ENCODE data around the gene THBS2. TPM values are rescaled to one million over a fixed set of nuclear protein-coding genes. Genes with fewer than 3 reads are reported as not detected.
"Not testable (repeated sequence)": the region's sequence is repeated elsewhere in the genome, so short reads cannot be mapped to it uniquely, and the experiment has no call there.

Gene THBS2
- polyA plus RNA-seq, 6 donors from 2014 or later, result 0.05 to 0.13 (median 0.07) TPM; not detected in 2

GRCh38 chr6:169205176-169206160 is 48.2 kb downstream of the THBS2 start:
- H3K4me3 Mint-ChIP-seq, result no peak overlapping the region

DNA sequence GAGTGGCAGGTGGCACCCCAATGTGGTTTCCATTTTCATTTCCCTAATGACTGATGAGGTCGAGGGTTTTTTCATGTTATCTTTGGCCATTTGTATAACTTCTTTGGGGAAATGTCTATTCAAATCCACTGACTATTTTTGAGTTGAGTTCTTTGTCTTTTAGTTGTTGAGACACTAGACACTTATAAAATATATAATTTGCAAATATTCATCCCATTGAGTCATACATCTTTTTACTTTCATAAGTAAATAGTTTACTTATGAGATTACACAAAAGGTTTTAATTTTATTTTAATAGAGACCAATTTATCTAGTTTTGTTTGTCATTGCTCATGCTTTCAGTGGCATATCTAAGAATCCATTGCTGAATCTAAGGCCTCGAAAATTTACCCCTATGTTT is 49.5 kb downstream of the THBS2 start:
- peaks cover 23 to 25% of the 10 kb centered on the region in 2 donors for H3K36me3 Mint-ChIP-seq
- H3K27me3 Mint-ChIP-seq, result peaks cover 0 to 7% (median 0%) of the 10 kb centered on the region in 3 donors
- no peak for DNase-seq
- no peak overlapping the region for H3K27ac Mint-ChIP-seq
- no peak overlapping the region for H3K4me3 Mint-ChIP-seq
- no peak for ATAC-seq (ENCODE audit: low read depth in 2 of 2)
- peaks cover 0 to 6% (median 0%) of the 10 kb centered on the region in 3 donors for H3K4me1 Mint-ChIP-seq
- H3K9me3 Mint-ChIP-seq, result peaks cover 5 to 36% (median 15%) of the 10 kb centered on the region in 7 donors

More at GRCh38 chr6:169205176-169206160, 48.2 kb downstream of the THBS2 start:
- Mint-ChIP-seq H3K27ac (no peak overlapping the region), H3K9me3 (peaks cover 5 to 49% (median 15%) of the 10 kb centered on the region in 7 donors), H3K36me3 (peaks cover 26 to 37% of the 10 kb centered on the region in 2 donors), H3K27me3 (no peaks in the 10 kb centered on the region), H3K4me1 (peaks cover 0 to 6% (median 0%) of the 10 kb centered on the region in 3 donors)
- ATAC-seq (ENCODE audit: low read depth in 2 of 2) (no peak), DNase-seq (no peak)

GRCh38 chr6:169201985-169202384 is 51.7 kb downstream of the THBS2 start:
- Mint-ChIP-seq H3K27ac (no peak overlapping the region), H3K4me3 (no peak overlapping the region), H3K36me3 (peaks cover 7 to 8% of the 10 kb centered on the region in 2 donors), H3K4me1 (no peaks in the 10 kb centered on the region), H3K27me3 (peaks cover 0 to 7% (median 4%) of the 10 kb centered on the region in 3 donors), H3K9me3 (peaks cover 5 to 14% (median 8%) of the 10 kb centered on the region in 7 donors)
- DNase-seq, result no peak
- no peak for ATAC-seq (ENCODE audit: low read depth in 2 of 2)

DNA sequence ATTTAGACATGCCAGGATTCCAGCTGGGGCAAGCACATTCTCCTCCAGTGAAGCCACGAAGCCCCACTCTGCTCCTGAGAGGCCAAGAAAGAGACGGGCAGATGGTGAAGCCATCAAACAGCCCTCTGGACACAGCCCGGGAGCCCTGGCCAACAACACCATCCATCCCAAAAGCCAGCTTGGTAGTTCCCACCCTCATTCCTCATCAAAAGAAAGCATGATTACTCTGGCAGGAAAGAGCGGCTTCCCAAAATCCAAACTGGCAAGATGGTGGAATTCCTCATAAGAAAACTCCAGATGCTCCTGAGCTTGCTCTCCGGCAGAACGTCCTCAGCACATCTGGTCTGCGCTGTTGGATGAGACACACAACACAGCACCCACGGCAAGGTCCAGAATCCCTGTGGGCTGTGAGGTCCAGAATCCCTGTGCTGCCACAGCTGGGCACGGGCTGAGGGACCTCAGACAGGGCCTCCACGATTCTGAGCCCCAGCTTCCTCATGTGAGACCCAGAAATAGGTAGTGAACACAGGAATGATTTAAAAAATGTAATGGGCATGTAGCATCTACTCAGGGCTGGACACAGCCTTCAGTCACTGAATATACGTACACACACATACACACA is 52.6 kb downstream of the THBS2 start:
- Mint-ChIP-seq H3K36me3 (no peaks in the 10 kb centered on the region), H3K4me1 (no peaks in the 10 kb centered on the region), H3K4me3 (no peak overlapping the region), H3K27me3 (peaks cover 0 to 7% (median 4%) of the 10 kb centered on the region in 3 donors), H3K9me3 (peaks cover 0 to 6% (median 2%) of the 10 kb centered on the region in 7 donors), H3K27ac (no peak overlapping the region)
- DNase-seq (no peak), ATAC-seq (ENCODE audit: low read depth in 2 of 2) (no peak)

DNA sequence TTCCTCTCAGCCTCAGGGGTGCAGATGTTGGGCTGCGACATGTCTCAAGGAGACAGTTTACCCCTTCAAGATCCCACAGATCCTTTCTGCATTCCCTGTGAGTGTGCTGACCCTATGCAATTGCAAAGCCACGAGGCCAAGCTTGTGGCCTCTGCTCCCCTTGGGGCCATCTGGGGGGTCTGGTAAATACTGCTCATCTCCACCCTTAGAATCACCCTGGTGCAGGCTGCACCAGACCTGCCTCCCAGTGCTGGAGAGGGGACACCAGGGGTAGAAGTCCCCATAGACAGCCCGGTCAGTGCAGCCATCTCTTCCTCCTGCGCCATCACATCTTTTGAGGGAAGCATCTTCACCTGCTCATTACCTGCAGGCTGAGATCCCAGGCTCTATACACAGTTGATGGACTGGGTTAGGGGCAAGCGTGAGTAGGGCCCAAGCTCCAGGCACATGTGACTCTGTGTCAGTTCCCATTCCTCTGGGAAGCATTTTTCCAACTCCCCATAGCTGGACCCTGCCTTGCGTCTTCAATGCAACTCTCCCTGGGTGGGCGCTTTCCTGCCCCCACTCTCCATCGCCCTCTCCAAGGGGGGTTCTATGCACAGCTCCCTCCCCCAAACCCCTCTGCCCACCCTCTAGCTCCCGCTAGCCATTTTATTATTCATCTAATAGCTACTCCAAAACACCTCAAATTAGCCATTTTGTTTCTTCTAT is 53.9 kb downstream of the THBS2 start:
- no peak overlapping the region for H3K4me3 Mint-ChIP-seq
- no peak for ATAC-seq (ENCODE audit: low read depth in 2 of 2)

GRCh38 chr6:169198885-169199284 is 54.8 kb downstream of the THBS2 start:
- Mint-ChIP-seq H3K36me3 (no peaks in the 10 kb centered on the region), H3K9me3 (peaks cover 0 to 7% (median 5%) of the 10 kb centered on the region in 7 donors), H3K4me1 (no peaks in the 10 kb centered on the region), H3K27me3 (peaks cover 2 to 11% (median 7%) of the 10 kb centered on the region in 3 donors), H3K27ac (no peak overlapping the region), H3K4me3 (no peak overlapping the region)
- DNase-seq, result no peak
- ATAC-seq (ENCODE audit: low read depth in 2 of 2), result no peak

More for the DNA sequence above, 53.9 kb downstream of the THBS2 start:
- H3K4me1 Mint-ChIP-seq, result no peaks in the 10 kb centered on the region
- peaks cover 0 to 7% (median 6%) of the 10 kb centered on the region in 3 donors for H3K27me3 Mint-ChIP-seq
- H3K9me3 Mint-ChIP-seq, result peaks cover 0 to 6% (median 4%) of the 10 kb centered on the region in 7 donors
- DNase-seq, result no peak
- H3K36me3 Mint-ChIP-seq, result no peaks in the 10 kb centered on the region
- H3K27ac Mint-ChIP-seq, result peak overlapping the region in 1 of 6 donors; percentile 6

- ATAC-seq (ENCODE audit: low read depth in 2 of 2); H3K27ac Mint-ChIP-seq: not testable (repeated sequence)
Measured at GRCh38 chr6:169197929-169198328, 55.7 kb downstream of the THBS2 start.

DNA sequence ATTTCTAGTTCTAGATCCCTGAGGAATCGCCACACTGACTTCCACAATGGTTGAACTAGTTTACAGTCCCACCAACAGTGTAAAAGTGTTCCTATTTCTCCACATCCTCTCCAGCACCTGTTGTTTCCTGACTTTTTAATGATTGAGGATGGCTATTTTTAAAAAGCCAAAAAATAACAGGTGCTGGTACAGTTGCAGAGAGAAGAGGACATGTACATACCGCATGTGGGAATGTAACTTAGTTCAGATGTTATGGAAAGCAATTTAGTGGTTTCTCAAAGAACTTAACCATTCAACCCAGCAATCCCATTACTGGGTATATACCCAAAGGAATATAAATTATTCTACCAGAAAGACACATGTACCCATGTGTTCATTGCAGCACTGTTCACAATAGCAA is 57.4 kb downstream of the THBS2 start:
- not testable (repeated sequence) for ATAC-seq (ENCODE audit: low read depth in 2 of 2); H3K27ac Mint-ChIP-seq; H3K4me3 Mint-ChIP-seq; H3K4me1 Mint-ChIP-seq; H3K36me3 Mint-ChIP-seq; DNase-seq
- Mint-ChIP-seq H3K9me3 (peaks cover 0 to 10% (median 4%) of the 10 kb centered on the region in 7 donors), H3K27me3 (peaks cover 16 to 23% (median 17%) of the 10 kb centered on the region in 3 donors)

More at GRCh38 chr6:169197929-169198328, 55.7 kb downstream of the THBS2 start:
- H3K36me3 Mint-ChIP-seq, DNase-seq, H3K4me1 Mint-ChIP-seq, H3K4me3 Mint-ChIP-seq: not testable (repeated sequence)
- Mint-ChIP-seq H3K9me3 (peaks cover 0 to 10% (median 5%) of the 10 kb centered on the region in 7 donors), H3K27me3 (peaks cover 11 to 21% (median 13%) of the 10 kb centered on the region in 3 donors)

DNA sequence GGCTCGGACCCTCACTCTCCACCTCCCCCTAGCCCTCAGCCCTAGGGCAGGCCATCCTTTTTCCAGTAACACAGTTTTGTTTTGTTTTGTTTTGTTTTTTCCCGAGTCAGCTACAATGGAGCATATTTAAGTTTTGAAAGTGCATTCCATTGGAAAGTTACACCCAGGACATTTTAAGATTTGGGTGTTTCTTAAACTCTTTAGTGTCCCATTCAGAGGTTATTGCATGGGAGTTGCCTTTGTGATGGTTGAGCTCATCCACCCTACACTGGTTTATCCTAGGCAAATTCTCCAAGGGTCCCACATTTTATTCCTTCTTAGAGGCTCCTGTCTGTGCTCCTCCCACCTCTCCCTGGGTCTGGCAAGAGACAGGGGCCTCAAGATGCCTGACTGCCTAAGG is 58.9 kb downstream of the THBS2 start:
- Mint-ChIP-seq H3K9me3 (peaks cover 0 to 10% (median 4%) of the 10 kb centered on the region in 7 donors), H3K4me1 (no peaks in the 10 kb centered on the region), H3K27ac (no peak overlapping the region), H3K36me3 (peaks cover 6 to 10% of the 10 kb centered on the region in 2 donors), H3K4me3 (no peak overlapping the region), H3K27me3 (peaks cover 14 to 23% (median 16%) of the 10 kb centered on the region in 3 donors)
- ATAC-seq (ENCODE audit: low read depth in 2 of 2) (no peak), DNase-seq (no peak)

DNA sequence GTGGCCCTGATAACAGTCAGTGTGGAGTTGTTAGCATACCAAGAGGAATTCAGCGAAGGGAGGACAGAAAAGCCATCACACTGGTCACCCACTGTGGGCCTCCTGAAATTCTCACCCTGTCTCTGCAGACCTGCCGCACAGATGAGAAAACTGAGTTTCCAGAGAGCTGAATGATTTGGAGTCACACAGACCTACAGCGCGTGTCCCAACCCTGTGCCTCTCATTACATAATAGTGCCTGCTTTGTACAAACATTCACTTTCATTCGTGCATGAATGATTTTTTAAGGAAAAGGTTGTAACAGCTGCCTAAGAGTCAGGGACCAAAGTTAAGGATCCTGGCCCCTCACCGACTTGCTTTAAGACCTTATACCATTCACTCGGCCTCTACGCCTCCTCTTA is 62.7 kb downstream of the THBS2 start:
- Mint-ChIP-seq H3K36me3 (peaks cover 6 to 10% of the 10 kb centered on the region in 2 donors), H3K9me3 (peaks cover 0 to 10% (median 2%) of the 10 kb centered on the region in 7 donors), H3K4me3 (no peak overlapping the region), H3K27ac (no peak overlapping the region), H3K4me1 (no peaks in the 10 kb centered on the region), H3K27me3 (peaks cover 10 to 19% (median 16%) of the 10 kb centered on the region in 3 donors)
- no peak for ATAC-seq (ENCODE audit: low read depth in 2 of 2)
- DNase-seq, result no peak

DNA sequence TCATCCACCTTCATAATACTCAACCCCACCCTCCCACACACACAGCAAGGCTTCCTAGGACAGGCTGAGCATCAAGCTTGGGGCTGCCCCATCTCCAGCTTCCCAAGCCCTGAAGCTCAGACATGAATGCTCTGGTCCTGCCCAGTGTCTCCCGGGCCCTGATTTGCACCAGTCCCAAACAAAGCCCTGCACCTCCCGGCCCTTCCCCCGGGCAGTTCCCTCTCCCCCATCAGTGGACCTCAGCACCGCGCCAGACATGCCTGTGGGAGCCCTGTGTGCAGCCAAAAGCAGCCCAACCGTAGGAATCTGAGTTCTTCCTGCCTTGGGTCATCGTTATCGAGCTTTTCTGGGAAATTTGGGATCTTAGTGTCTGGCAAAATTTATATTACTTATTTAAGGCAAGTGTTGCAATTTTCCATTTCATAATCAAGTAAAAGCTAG is 63.5 kb downstream of the THBS2 start:
- no peak for DNase-seq
- Mint-ChIP-seq H3K27me3 (peaks cover 10 to 19% (median 16%) of the 10 kb centered on the region in 3 donors), H3K4me3 (no peak overlapping the region), H3K36me3 (peaks cover 6 to 10% of the 10 kb centered on the region in 2 donors), H3K9me3 (peaks cover 0 to 10% (median 2%) of the 10 kb centered on the region in 7 donors), H3K27ac (no peak overlapping the region), H3K4me1 (no peaks in the 10 kb centered on the region)
- no peak for ATAC-seq (ENCODE audit: low read depth in 2 of 2)

DNA sequence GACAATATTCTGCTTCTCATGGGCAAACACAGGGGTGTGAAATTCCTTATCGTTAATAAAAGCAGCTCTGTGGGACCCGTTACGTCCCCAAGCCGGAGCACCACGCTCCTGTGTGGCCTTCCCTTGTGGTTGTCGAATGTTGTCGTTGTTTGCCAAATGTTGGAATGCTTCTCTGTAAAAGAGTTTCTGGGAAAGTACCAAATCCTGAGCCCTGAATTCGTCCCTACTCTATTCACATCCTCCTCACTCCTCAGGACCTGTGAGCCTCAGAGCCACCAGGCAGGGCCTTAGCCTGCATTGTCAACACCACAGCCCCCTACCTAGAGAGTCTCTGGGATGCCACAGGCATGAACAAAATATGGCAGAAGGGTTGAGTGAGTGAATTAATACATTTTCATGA is 64.0 kb downstream of the THBS2 start:
- Mint-ChIP-seq H3K4me1 (no peaks in the 10 kb centered on the region), H3K36me3 (peaks cover 6 to 10% of the 10 kb centered on the region in 2 donors), H3K9me3 (peaks cover 0 to 6% (median 2%) of the 10 kb centered on the region in 7 donors), H3K4me3 (no peak overlapping the region), H3K27me3 (peaks cover 10 to 17% (median 16%) of the 10 kb centered on the region in 3 donors), H3K27ac (no peak overlapping the region)
- no peak for DNase-seq
- ATAC-seq (ENCODE audit: low read depth in 2 of 2), result no peak

GRCh38 chr6:169189182-169189581 is 64.5 kb downstream of the THBS2 start:
- no peak overlapping the region for H3K4me3 Mint-ChIP-seq
- no peaks in the 10 kb centered on the region for H3K4me1 Mint-ChIP-seq
- peaks cover 6 to 10% of the 10 kb centered on the region in 2 donors for H3K36me3 Mint-ChIP-seq
- no peak for DNase-seq
- no peak overlapping the region for H3K27ac Mint-ChIP-seq
- no peak for ATAC-seq (ENCODE audit: low read depth in 2 of 2)
- H3K9me3 Mint-ChIP-seq, result peaks cover 0 to 6% (median 0%) of the 10 kb centered on the region in 7 donors
- H3K27me3 Mint-ChIP-seq, result peaks cover 10 to 16% (median 13%) of the 10 kb centered on the region in 3 donors

Data from naive B cell (primary cell).